T-helper 2 cell treated with Interferon-gamma antibody and Interleukin-4, amounts not matched to agents 100 ng/mL and 5 ng/mL, for 36 hours (primary cell): ENCODE results near the gene SECTM1. TPM values are rescaled to one million over a fixed set of nuclear protein-coding genes. Genes with fewer than 3 reads are reported as not detected.
"Not testable (repeated sequence)": the region's sequence is repeated elsewhere in the genome, so short reads cannot be mapped to it uniquely, and the experiment has no call there.

Experiments used
- intact Hi-C: fragments of 100-400 bp; cut with micrococcal nuclease; formaldehyde crosslinking; loops from one replicate; pipeline ENCODE4 v1.15.1; 2023
- total RNA-seq: library from RNA; stranded (reverse); gene quantifications from 2 replicates; pipeline ENCODE4 v1.2.3, GENCODE V29; 2022

The SECTM1 gene
- total RNA-seq, 1 donor from 2014 or later = 3.4 TPM

- intact Hi-C loops = no loop called here
Observed at GRCh38 chr17:82370471-82371332, 37.1 kb upstream of the SECTM1 start.

GRCh38 chr17:82369211-82369610 is 35.6 kb upstream of the SECTM1 start:
- intact Hi-C loops = no loop called here

DNA sequence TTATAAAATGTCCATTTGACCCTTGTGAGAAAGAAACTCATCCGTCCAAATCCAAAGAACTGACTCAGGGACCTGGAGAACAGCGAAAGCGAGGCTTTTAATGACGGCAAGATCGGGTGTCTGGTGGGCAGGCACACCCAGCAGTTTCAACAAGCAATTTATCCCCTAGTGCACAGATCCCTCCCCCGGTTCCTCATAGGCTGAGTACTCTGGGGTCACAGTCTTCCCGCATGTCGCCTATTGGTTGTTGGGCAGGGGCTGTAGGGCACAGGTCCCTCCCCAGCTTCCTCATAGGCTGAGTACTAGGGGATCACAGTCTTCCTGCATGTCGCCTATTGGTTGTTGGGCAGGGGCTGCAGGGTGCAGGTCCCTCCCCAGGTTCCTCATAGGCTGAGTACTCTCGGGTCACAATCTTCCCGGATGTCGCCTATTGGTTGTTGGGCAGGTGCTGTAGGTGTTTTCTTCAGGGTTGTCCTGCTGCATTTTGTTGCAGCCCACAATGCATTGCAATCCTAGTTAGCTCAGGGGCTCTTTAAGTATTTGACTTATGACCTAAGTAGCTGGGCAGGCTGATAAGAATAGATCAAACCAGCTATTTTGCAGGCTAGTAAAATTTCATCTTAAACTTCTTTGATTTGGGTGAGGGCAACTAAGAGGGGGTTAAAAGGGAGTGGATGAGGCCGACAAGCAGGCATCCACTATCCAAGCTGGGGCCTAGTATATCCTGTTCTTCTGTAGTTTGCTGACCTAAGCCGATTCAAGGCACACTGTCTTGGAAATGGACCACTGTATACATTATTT is 34.4 kb upstream of the SECTM1 start:
- intact Hi-C loops = no loop called here

DNA sequence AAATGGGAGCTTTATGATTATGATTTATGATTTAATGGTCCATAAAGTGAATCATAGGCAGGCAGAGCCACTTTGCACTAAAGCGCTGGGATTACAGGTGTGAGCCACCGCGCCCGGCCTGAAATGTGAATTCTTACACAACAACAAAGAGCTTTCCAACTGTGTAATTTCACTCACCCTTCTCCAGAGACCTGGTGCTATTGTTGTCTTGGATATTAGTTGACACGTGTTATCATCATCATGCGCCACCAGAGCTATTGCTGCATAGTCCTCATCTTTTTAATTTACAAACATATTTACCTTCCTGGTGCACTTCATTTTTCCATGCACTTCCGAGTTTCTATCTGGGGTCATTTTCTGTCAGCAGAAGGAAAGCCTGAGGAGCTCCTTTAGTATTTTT is 33.2 kb upstream of the SECTM1 start:
- intact Hi-C loops = no loop called here

GRCh38 chr17:82365606-82366295 is 32.2 kb upstream of the SECTM1 start:
- intact Hi-C loops = no loop called here

- intact Hi-C loops = no loop called here
Observed at GRCh38 chr17:82361885-82362633, 28.5 kb upstream of the SECTM1 start.

- intact Hi-C loops = not testable (repeated sequence)
Observed at GRCh38 chr17:82359451-82360074, 26.0 kb upstream of the SECTM1 start.

- intact Hi-C loops = no loop called here
Observed at GRCh38 chr17:82358465-82359350, 25.1 kb upstream of the SECTM1 start, which contains the start of gene TEX19. Gene TEX19, plus strand, starts transcription at chr17:82359247. Its CDS starts 2,904 bp downstream, at chr17:82362151.

DNA sequence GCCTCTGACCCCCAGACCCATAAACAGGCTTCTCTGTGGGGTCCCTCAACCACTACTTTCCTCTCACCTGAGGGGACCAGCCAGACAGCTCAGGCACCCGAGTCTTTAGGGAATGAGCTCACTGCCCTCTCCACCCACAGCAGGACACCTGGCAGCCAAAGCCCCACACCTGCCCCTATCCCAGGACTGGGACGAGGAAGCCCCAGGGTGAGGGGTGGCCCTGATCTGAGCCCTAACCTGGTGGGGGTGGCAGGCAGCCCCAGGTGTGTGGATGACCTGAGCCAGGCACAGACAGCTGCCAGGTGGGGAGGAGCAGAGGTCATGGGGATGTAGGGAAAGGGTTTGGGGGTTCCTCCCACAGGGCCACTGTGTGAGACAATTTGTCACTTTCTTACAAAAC is 23.8 kb upstream of the SECTM1 start:
- intact Hi-C loops = no loop called here

DNA sequence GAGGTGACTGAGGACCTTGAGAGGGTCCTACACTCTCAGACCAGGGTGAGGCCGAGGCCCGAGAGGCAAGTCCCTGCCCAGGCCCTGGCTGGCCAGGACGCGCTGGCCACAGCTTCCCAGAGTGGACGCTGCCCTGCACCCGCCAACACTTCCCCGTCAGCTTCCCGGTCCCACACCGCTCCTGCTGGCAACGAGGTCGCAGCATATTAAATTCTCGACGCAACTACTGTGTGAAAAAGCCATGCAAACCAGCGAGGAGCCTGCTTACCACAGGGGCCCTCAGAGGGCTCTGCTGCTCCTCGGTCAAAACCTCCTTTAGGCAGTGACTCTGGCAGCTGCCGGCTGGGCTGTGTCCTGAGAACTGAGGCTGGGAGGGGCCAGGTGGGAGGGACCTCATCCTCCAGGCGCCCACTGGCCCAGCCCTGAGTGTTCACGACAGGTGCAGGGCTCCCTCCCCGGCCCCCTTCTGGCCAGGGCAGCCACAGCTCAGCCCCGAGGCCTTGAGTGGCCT is 23.3 kb upstream of the SECTM1 start:
- intact Hi-C loops = no loop called here

DNA sequence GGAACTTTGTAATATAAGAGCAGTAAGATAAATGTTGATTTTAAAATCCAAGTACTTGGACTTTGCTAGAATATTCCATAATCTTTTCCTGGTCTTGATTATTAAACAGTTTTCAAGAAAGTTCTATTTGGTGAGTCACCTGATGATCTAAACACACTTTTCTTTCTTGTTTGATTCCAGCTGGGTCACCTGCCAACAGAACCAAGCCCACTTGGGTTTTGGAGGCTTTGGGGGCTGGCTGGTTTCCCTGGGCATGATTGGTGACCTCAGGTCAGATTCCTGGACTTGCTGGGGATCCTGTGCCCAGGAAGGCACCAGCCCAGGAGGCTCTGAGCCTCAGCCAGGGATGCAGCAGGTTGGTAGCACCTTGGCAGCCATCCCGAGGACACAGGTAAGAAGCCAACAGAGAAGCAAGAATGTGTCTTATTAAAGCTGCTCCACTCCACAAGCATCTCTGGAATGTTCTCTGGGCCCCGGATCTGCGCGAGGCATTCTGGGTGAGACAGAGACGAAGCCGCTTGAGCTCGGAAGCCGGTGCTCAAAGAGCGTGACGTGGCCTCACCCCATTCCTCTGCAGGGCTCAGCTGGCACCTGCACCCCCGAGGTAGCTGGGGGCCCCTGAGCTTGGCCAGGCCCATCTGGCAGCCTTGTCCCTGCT is 22.3 kb upstream of the SECTM1 start:
- intact Hi-C loops = no loop called here

GRCh38 chr17:82354804-82355308 is 21.3 kb upstream of the SECTM1 start:
- intact Hi-C loops = no loop called here

DNA sequence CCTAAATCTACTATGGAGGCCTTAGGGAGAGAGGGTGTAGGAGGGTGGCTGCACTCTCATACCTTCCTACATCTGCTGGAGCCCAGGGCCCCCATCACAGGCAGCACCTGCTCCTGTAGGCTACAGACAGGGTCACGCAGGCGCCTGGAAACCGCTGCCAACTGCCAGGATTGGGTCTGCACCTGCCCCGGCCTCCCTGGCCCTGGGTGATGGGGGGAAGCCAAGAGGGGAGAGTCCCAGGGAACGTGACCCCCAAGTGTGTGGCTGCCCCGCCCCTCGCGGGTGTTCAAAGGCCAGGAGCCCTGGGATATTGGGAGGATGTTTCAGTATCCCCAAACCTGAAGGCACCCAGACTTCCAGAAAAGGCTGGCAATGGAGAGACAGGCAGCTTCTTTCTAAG is 19.9 kb upstream of the SECTM1 start:
- intact Hi-C loops = no loop called here

DNA sequence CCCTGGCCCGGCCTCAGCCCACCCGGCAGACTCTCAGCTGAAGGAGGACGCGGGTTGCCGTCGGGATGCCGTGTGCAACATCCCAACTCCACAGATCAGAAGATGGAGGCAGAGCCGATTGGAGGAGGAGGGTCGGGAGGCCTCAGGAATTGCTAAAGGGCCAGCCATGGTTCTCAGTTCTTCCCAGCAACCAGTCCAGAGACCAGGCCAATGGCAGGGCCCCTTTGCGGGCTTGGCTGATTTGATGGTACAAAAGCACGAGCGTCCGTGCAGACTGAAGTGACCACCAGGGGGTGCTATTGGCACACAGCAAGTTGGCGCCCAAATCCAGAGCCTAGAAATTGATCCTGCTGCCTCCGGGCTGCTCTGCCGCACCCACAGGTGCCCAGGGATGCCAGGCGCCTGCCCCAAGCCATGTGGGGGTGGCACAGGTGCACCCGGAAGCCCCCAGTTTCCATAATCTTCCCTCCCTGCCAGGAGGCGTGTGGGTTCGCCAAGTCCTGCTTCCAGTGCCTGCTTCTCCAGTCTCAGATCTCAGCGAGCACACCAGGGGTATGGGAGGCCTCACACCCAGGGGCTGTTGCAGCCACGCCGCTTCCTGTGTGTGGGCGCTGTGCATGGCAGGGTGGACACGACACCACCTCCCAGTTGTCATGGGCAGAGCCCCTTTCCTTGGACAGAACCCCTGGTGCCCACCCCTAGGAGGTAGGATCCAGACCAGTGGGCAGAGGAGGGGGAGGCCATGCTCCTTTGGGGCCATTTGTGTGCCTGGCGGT is 18.3 kb upstream of the SECTM1 start:
- intact Hi-C loops = loop anchor here (1.0 to 2.0 kb wide), 3 partner anchors 62 to 203 kb away; no protein-coding TSS in a partner anchor

- intact Hi-C loops = loop anchor here (1.0 to 2.0 kb wide), 3 partner anchors 63 to 204 kb away; no protein-coding TSS in a partner anchor
Observed at GRCh38 chr17:82351254-82351712, 17.7 kb upstream of the SECTM1 start.

GRCh38 chr17:82350182-82351030 is 16.8 kb upstream of the SECTM1 start:
- intact Hi-C loops = loop anchor here (1.0 to 2.0 kb wide), 3 partner anchors 64 to 204 kb away; no protein-coding TSS in a partner anchor
